Ascending aorta (tissue), 2 donors: Measurements from ENCODE around the gene PTPN23. TPM values are rescaled to one million over a fixed set of nuclear protein-coding genes. Genes with fewer than 3 reads are reported as not detected.
A peak's percentile ranks its signal among the peaks of the same experiment; 100 is the strongest.

Source experiments
- DNase-seq, 2 donors: peaks; one replicate each; pipeline ENCODE4 v3.0.0-alpha.2; 2019; ENCODE audit warnings: low spot score in 2 of 2
- H3K27ac ChIP-seq, 2 donors: fragments of 200-600 bp; sonication (generic); one replicate each; pipeline ENCODE4 v1.5.1; 2016 to 2017; ENCODE audit warnings: mild to moderate bottlenecking in 1 of 2
- H3K27me3 ChIP-seq: fragments of 200-600 bp; sonication (generic); one replicate; pipeline ENCODE4 v1.5.1; 2017
- H3K36me3 ChIP-seq, 2 donors: fragments of 200-600 bp; sonication (generic); one replicate each; pipeline ENCODE4 v1.5.1; 2016
- H3K4me1 ChIP-seq, 2 donors: fragments of 200-600 bp; sonication (generic); one replicate each; pipeline ENCODE4 v1.5.1; 2016 to 2017; ENCODE audit warnings: mild to moderate bottlenecking in 1 of 2
- H3K4me3 ChIP-seq, 2 donors: fragments of 200-600 bp; sonication (generic); one replicate each; pipeline ENCODE4 v1.5.1; 2016 to 2017; ENCODE audit warnings: mild to moderate bottlenecking in 1 of 2
- H3K9me3 ChIP-seq, 2 donors: fragments of 200-600 bp; sonication (generic); one replicate each; pipeline ENCODE4 v1.5.1; 2016
- CTCF ChIP-seq, 3 experiments: fragments of 200-600 bp in 2 of 3; fragments of 450-650 bp in 1 of 3; sonication (generic) in 2 of 3; IDR thresholded peaks; one replicate each; pipeline ENCODE4 v1.5.1; 2016 to 2019; ENCODE audit warnings: antibody characterized with exemption in 3 of 3, mild to moderate bottlenecking in 1 of 3, moderate library complexity in 1 of 3
- intact Hi-C: fragments of 100-400 bp; cut with DNase I; formaldehyde crosslinking; loops from one replicate; pipeline ENCODE4 v1.15.1; 2023
- total RNA-seq: library from RNA; depleted of rRNA; stranded (reverse); fragments of >200 nt; gene quantifications from one replicate; pipeline ENCODE4 v1.1.0, GENCODE V29; 2016

Gene PTPN23
- total RNA-seq, 1 donor from 2014 or later = 35.2 TPM

GRCh38 chr3:47385796-47386195, 5.0 kb downstream of the PTPN23 start:
- H3K27ac ChIP-seq = no peak overlapping the region
- no peak for TF ChIP-seq CTCF (IDR thresholded peaks at IDR 0.05)
- no peaks in the 10 kb centered on the region for H3K9me3 ChIP-seq
- H3K4me1 ChIP-seq = peaks cover 3 to 18% of the 10 kb centered on the region in 2 donors
- no peak overlapping the region for H3K4me3 ChIP-seq
- H3K27me3 ChIP-seq = no peaks in the 10 kb centered on the region
- peaks cover 4 to 7% of the 10 kb centered on the region in 2 donors for H3K36me3 ChIP-seq
- DNase-seq = no peak
- intact Hi-C loops = no loop called here

- intact Hi-C loops = no loop called here
- no peak for DNase-seq
- Histone ChIP-seq H3K4me1 (peaks cover 5 to 14% of the 10 kb centered on the region in 2 donors), H3K27me3 (no peaks in the 10 kb centered on the region), H3K9me3 (no peaks in the 10 kb centered on the region), H3K36me3 (peaks cover 8 to 11% of the 10 kb centered on the region in 2 donors), H3K27ac (no peak overlapping the region), H3K4me3 (no peak overlapping the region)
- no peak for TF ChIP-seq CTCF (IDR thresholded peaks at IDR 0.05)
Observed at GRCh38 chr3:47392933-47393332, 12.1 kb downstream of the PTPN23 start.

- DNase-seq = no peak
- Histone ChIP-seq H3K36me3 (peaks cover 4 to 10% of the 10 kb centered on the region in 2 donors), H3K4me3 (no peak overlapping the region), H3K4me1 (peaks cover 5 to 14% of the 10 kb centered on the region in 2 donors), H3K9me3 (no peaks in the 10 kb centered on the region), H3K27me3 (no peaks in the 10 kb centered on the region), H3K27ac (peak overlapping the region; percentile 4 to 37)
- intact Hi-C loops = no loop called here
- TF ChIP-seq CTCF (IDR thresholded peaks at IDR 0.05) = no peak
Observed at GRCh38 chr3:47394140-47394870, 13.5 kb downstream of the PTPN23 start.

GRCh38 chr3:47394881-47395280, 14.1 kb downstream of the PTPN23 start:
- no peak for DNase-seq
- H3K36me3 ChIP-seq = peaks cover 4 to 13% of the 10 kb centered on the region in 2 donors
- H3K27ac ChIP-seq = peak overlapping the region; percentile 4 to 37
- no peak overlapping the region for H3K4me3 ChIP-seq
- H3K4me1 ChIP-seq = peaks cover 5 to 14% of the 10 kb centered on the region in 2 donors
- no peaks in the 10 kb centered on the region for H3K9me3 ChIP-seq
- intact Hi-C loops = no loop called here
- H3K27me3 ChIP-seq = no peaks in the 10 kb centered on the region
- TF ChIP-seq CTCF (IDR thresholded peaks at IDR 0.05) = no peak

- no peak for TF ChIP-seq CTCF (IDR thresholded peaks at IDR 0.05)
- peak overlapping the region; percentile 31 to 60 for H3K27ac ChIP-seq
- H3K4me3 ChIP-seq = no peak overlapping the region
- intact Hi-C loops = no loop called here
- no peak for DNase-seq
- peaks cover 5 to 14% of the 10 kb centered on the region in 2 donors for H3K4me1 ChIP-seq
- no peaks in the 10 kb centered on the region for H3K9me3 ChIP-seq
- H3K36me3 ChIP-seq = peaks cover 7 to 13% of the 10 kb centered on the region in 2 donors
- H3K27me3 ChIP-seq = no peaks in the 10 kb centered on the region
Observed at GRCh38 chr3:47398228-47398627, 17.4 kb downstream of the PTPN23 start.
